ENCODE results near the gene DHH.

- TF ChIP-seq POLR2A (IDR thresholded peaks at IDR 0.05) (no peak), CTCF (IDR thresholded peaks at IDR 0.05) (no peak), EP300 (IDR thresholded peaks at IDR 0.05) (no peak), POLR2AphosphoS5 (IDR thresholded peaks at IDR 0.05) (no peak)
Observed at GRCh38 chr12:49046129-49046895, 48.3 kb downstream of the DHH start.
